NK-92 (cell line): ENCODE data around the gene SLC22A9.
"Not testable (repeated sequence)": the region's sequence is repeated elsewhere in the genome, so short reads cannot be mapped to it uniquely, and the experiment has no call there.

Experiments
- DNase-seq: peaks from one replicate; lab custom pipeline; 2025; ENCODE audit not compliant: unreplicated experiment; lab: John Stamatoyannopoulos, UW

Gene SLC22A9

DNA sequence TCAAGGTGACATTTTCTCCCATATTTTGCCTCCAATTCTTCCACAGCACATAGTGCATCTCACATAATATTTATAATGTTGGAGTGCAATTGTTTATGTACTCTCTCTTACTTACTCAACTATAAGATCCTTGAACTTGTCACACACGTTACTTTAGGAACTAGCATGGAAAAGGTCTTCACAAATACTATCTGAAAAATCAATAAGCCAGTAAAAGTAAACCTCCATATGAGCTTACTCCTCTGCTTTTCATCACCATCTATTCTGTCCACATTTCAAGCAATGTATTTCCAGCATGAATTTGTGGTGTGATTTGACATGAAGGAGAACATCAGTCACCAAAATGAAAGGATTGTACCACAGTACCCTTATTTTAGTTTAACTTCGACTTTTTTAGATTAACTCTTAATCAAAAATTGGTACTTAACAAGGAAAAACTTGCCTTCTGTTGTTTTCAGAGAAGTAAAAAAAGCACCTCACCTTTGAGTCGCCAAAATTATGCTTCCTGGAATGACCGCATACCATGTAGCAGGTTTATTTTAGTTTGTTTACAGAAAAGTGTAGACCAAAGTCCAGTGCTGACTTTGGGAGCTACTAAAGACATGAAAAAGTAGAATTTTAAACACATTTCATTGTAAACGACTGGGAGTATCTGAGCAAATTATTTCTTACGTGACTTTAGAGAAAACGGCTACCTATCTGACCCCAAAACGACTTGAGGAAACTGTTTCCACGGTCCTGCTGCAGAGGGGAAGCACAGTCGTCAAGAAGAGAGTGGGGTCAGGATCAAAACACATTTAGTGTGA lies at the start of gene SLC22A9:
Gene SLC22A9, plus strand, starts transcription at position 621 of the 806 bp plus-strand sequence. CDS start 272 bp downstream, outside the sequence.
- no peak for DNase-seq

DNA sequence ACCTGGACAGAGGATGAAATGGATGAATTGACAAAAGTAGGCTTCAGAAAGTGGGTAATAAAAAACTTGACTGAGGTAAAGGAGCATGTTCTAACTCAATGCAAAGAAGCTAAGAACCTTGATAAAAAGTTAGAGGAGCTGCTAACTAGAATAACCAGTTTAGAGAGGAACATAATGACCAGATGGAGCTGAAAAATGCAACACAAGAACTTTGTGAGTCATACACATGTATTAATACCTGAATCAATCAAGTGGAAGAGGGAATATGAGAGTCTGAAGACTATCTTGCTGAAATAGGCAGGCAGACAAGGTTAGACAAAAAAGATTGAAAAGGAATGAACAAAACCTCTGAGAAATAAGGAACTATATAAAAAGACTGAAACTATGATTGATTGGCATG lies 47.9 kb upstream of the SLC22A9 start:
- no peak for DNase-seq

DNA sequence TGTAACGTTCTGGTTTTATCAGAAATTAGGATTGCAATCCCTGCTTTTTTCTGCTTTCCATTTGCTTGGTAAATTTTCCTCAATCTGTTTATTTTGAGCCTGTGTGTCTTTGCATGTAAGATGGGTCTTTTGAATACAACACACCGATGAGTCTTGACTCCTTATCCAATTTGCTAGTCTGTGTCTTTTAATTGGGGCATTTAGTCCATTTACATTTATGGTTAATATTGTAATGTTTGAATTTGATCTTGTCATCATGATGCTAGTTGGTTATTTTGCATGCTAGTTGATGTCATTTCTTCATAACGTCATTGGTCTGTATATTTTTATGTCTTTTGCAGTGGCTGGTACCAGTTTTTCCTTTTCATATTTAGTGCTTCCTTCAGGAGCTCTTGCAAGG lies 34.5 kb upstream of the SLC22A9 start:
- DNase-seq: not testable (repeated sequence)

DNA sequence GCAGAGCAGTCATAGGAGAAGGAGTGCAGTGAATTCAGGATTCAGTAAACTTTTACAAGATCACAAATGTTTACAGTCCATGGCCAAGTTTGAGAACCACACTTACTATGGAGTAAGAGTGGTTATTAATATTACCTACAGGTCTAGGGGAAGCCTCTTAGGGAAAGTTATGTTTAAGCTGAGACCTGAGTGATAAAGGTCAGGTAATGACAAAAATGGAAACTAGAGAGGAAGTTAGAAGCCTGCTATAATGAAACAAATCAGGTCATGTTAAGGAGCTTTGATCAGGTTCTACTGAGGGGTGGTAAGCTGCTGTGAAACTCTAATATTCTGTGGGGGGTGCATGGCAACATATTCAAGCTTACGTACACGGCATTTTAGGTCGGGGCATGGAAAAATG lies 32.5 kb upstream of the SLC22A9 start:
- DNase-seq: no peak

DNA sequence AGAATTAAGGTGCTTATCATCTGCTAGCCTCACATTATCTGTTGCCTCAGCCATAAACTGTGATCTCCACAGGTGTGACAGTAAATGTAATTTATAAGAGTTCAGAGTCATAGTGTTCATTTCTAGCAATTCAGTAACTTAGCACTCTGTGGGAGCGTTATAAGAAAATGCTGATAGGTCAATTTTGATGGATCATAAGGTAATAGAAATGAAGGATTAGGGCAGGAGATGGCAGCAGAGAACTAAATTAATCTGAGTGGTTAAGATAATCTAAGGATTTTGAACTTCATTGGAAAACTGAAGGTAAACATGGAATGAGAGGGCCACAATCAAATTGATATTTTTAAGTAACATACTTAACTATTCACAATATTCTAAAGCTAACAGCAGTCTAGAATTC lies 26.5 kb upstream of the SLC22A9 start:
- DNase-seq: no peak

DNA sequence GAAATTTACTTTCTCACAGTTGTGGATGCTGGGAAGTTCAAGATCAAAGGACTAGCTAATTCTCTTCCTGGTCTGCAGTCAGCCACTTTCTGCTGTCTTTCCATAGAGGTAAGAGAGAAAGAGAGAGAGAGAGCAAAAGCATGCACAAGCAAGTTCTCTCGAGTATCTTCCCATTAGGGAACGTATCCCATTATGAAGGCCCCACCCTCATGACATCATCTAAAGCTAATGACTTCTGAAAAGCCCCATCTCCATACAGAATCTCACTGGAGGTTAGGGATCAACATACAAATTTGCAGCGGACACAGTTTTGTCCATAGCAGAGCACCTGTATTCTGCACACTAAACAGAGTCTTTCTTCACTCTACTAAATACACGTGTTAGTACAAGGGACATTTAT lies 17.4 kb upstream of the SLC22A9 start:
- DNase-seq: no peak

DNA sequence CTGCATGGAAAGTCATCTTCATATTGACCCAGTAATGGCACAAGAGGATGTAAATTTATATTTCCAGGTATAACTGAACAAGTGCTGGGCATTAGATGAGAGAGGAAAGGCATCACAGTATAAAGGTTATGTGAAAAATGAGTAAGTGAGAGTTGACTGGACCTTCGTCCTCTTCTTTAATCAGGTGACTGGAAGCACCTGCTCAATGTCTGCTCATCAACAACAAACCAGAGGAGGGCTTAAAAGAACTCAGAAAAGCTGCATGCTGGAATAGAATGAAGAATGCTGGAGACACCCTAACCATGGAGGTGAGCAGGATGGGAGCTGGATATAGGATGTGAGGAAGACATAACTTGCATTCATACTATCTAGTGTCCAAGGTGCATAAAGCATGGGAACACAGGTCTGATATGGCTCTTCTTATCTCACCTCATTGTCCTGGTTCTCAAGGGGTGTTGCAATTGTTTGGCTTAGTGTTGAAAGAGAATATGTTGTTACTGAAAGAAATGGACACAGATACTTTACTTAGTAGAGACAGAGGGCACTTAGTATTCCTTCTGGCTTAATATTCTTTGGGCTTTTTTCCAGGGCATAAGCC lies 7.3 kb upstream of the SLC22A9 start:
- DNase-seq: no peak

DNA sequence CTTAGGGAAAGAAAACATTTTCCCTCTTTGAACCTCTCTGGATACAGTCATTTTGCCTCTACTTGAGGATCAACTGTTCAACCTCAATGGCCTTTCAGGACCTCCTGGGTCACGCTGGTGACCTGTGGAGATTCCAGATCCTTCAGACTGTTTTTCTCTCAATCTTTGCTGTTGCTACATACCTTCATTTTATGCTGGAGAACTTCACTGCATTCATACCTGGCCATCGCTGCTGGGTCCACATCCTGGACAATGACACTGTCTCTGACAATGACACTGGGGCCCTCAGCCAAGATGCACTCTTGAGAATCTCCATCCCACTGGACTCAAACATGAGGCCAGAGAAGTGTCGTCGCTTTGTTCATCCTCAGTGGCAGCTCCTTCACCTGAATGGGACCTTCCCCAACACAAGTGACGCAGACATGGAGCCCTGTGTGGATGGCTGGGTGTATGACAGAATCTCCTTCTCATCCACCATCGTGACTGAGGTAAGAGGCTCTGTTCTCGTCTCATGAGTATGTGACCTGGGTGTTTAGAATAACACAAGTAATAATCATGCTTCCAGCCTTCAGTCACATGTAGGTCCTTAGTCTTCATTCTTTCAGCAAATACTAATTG lies 495 bp downstream of the SLC22A9 start:
- DNase-seq: no peak

DNA sequence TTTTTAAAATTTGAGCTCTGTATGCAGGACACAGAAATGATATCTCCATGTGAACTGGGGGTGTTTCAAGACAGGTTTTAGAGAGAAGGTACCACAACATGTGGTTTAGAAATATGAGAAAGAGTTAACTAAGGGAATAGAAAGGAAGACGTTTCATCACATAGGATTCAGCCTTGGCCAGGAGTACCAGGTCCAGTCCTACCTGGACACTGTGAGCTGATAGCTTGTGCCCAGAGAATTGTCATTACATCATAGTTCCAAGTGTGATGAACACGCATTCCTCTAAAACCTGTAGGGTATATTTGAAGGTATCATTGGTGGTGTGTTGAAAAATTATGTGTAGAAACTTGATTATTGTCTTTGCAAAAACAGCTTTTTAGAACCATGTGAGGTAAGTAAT lies 1.8 kb downstream of the SLC22A9 start:
- DNase-seq: no peak

DNA sequence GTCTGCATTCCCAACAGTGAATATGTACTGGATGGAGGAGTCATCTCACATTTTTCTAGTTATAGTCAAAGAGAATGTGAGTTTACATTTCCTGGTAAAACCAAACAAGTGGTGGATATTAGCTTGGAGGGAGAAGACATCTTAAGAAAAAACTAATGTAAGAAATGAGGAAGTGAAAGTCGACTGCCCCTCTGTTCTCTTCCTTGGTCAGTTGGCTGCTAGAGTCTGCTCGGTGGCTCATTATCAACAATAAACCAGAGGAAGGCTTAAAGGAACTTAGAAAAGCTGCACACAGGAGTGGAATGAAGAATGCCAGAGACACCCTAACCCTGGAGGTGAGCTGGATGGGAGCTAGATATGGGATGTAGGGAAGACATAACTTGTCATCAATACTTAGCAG lies 5.8 kb downstream of the SLC22A9 start:
- DNase-seq: no peak

DNA sequence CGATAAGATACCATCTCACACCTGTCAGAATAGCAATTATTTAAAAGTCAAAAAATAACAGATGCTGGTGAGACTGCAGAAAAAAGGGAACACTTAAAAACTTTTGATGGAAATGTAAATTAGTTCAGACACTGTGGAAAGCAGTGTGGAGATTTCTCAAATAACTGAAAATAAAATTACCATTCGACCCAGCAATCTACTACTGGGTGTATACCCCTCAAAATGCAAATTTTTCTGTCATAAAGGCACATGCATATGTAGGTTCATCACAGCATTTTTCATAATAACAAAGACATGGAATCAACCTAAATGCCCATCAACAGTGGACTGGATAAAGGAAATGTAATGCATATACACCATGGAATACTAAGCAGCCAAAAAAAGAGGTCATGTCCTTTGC lies 10.5 kb downstream of the SLC22A9 start:
- no peak for DNase-seq

DNA sequence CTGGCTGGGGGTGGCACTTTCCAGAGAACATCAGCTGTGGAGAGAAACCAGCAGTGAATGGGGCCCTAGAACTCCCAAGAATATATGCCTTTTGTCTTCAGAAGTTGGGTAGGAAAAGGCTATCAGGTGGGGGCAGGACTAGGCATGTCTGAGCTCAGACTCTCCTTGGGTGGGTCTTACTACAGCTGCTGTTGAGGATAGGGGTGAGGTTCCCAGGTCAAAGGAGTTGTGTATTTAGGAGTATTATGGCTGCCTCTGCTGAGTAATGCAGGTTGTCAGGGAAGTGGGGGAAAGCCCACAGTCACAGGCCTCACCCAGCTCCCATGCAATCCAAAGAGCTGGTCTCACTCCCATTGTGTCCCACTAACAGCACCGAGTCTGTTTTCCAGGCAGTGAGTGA lies 26.1 kb downstream of the SLC22A9 start:
- DNase-seq: no peak

DNA sequence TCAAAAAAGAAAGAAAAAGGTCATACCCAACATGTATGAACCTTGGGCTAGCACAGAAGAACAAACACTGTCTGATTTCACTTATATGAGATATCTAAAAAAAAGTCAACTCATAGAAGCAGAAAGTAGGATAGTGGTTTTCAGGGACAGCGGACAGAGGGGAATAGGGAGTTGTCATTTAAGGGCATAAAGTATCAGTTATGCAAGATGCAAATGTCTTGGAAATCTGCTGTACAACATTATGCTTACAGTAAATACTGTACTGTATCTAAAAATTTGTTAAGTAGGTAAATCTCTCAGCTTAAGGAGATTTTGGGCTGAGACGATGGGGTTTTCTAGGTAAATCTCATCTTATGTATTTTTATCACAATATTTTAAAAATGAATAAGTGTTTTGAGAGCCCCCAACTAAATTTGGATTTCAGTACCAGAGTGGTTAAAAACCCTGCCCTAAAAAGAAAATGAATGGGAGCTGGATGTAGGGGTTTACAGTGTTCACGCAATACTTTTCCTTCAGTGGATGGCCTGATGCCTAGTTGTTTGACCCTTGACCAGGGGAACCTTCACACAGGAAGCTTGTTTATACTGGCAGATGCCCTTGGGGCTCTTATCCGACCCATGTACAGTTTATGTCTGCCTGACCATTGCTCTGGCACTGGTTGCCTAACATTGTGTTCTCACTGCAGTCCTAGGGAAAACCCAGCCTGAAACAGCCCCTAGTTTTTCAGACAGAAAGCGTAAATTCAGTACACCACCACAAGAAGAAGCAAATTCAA lies 34.8 kb downstream of the SLC22A9 start:
- no peak for DNase-seq

DNA sequence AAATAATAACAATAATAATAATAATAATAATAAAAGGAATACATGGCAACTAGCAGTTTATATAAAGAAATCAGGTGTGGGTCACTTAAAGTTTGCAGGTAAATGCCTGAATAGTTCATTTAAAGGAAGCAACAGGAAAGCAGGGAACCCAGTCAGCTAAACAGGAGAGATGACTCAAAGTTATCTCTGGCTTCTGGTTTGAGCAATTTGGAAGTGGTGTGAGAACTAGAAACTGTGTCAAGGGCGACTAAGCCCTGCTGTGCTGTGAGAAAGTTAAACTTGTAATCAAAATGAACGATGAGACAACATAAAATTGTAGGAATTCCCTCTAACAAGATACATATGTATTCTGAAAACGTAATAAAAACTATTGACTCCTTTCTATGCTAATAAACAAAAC lies 35.5 kb downstream of the SLC22A9 start:
- DNase-seq: no peak

DNA sequence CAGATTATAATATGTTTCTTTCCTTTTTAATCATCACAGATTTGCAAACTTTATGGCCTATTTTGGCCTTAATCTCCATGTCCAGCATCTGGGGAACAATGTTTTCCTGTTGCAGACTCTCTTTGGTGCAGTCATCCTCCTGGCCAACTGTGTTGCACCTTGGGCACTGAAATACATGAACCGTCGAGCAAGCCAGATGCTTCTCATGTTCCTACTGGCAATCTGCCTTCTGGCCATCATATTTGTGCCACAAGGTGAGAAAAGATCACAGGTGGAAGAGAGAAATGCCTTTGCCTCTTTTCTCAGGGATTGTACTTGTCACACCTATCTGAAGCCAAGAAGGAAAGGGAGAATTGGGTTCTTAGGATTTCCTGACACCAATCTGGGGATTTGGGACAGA lies 36.9 kb downstream of the SLC22A9 start:
- DNase-seq: no peak

DNA sequence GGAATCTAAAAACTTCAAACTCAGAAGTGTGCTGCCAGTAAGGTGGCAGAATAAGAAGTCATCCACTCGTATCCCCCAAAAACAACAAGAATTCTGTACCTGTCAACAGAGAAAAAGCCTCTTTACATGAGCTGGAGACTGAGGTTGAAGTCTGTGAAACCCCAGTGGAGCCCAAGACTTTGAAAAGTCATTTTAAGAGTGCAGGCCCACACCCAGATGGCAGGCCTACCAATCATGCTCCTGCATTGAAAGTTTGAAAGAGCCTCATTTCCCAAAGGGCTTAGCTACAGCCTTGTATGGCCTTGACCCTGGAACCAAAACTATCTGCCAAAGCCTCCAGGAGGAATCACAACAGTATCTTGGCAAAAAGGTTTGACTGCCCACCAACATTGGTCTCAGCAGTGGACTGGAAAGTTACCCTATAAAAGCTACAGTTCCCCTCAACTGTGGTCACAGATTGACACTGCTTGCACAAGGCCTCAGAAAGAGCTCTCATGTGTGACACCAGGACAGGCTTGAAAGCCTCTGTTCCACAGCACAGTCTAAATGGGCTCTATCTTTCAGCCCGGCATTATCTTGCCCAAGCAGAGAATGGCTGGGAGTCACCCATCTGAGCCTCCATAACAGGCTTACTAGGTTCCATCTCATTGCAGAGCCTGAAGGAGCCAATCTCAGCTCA lies 47.7 kb downstream of the SLC22A9 start:
- no peak for DNase-seq

DNA sequence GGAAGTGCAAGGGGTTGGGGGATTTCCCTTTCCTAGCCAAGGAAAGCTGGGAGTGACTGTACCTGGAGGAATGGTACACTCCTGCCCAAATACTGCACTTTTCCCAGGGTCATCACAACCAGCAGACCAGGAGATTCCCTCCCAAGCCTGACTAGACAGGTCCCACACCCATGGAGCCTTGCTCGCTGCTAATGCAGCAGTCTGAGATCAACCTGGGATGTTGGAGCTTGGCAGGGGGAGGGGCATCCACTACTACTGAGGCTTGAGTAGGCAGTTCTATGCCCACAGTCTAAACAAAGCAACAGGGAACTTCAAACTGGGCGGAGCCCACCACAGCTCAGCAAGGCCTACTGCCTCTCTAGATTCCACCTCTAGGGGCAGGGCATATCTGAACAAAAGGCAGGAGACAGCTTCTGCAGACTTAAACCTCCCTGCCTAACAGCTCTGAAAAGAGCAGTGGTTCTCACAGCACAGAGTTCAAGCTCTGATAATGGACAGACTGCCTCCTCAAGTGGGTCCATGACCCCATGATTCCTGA lies 58.5 kb downstream of the SLC22A9 start:
- no peak for DNase-seq

DNA sequence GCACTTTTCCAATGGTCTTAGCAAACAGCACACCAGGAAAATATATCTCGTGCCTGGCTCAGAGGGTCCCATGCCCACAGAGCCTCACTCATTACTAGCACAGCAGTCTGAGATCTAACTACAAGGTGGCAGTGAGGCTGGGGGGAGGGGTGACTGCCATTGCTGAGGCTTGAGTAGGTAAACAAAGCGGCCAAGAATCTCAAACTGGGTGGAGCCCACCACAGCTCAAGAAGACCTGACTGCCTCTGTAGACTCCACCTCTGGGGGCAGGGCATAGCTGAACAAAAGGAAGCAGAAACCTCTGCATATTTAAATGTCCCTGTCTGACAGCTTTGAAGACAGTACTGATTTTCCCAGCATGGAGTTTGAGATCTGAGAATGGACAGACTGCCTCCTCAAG lies 61.1 kb downstream of the SLC22A9 start:
- DNase-seq: not testable (repeated sequence)

DNA sequence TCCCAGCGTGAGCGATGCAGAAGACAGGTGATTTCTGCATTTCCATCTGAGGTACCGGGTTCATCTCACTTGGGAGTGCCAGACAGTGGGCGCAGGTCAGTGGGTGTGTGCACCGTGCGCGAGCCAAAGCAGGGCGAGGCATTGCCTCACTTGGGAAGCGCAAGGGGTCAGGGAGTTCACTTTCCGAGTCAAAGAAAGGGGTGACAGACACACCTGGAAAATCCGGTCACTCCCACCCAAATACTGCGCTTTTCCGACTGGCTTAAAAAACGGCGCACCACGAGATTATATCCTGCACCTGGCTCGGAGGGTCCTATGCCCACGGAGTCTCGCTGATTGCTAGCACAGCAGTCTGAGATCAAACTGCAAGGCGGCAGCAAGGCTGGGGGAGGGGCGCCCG lies 65.8 kb downstream of the SLC22A9 start:
- DNase-seq: not testable (repeated sequence)

DNA sequence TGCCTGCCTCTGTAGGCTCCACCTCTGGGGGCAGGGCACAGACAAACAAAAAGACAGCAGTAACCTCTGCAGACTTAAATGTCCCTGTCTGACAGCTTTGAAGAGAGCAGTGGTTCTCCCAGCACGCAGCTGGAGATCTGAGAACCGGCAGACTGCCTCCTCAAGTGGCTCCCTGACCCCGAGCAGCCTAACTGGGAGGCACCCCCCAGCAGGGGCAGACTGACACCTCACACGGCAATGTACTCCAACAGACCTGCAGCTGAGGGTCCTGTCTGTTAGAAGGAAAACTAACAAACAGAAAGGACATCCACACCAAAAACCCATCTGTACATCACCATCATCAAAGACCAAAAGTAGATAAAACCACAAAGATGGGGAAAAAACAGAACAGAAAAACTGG lies 66.2 kb downstream of the SLC22A9 start:
- not testable (repeated sequence) for DNase-seq

DNA sequence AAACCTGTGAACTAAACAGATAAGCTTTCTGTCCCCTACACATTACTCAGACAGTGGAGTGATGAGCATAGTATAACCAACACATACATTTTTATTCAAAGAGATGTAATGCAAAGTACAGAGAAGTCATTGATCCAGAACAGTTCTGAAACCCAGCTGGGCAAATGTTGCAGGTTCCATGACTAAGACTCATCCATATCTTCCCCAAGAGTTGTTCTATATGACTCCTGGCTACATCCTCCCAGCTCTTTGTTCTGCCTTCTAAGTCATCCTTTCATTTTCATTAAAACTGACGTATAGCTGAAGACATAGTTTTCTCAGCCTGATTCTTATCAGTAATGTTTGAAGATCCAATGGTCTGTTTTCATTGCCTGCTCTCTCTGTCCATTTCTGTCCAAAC lies 74.1 kb downstream of the SLC22A9 start:
- no peak for DNase-seq
